PFSK-1 (cell line): ENCODE data around the gene GRM4.

Experiments used
- FOXP2 ChIP-seq: optimal IDR thresholded peaks from 2 replicates; pipeline ENCODE3; 2011; ENCODE audit warnings: borderline replicate concordance, control low read depth, inconsistent platforms; ENCODE audit not compliant: insufficient read depth; ENCODE audit errors: extremely low read length, extremely low read depth
- POLR2AphosphoS5 ChIP-seq: IDR thresholded peaks from 2 replicates; pipeline ENCODE4 v1.6.1; 2012; ENCODE audit warnings: low read depth, mild to moderate bottlenecking, control low read depth, low read length, moderate library complexity
- REST ChIP-seq, 2 experiments: IDR thresholded peaks; 2 replicates each; pipeline versions ENCODE4 v1.6.1 to v1.8.0; 2011 to 2012; ENCODE audit warnings: low read depth in 2 of 2, low read length in 2 of 2, control low read depth in 1 of 2, inconsistent platforms in 1 of 2, mild to moderate bottlenecking in 1 of 2, moderate library complexity in 1 of 2; ENCODE audit not compliant: insufficient read depth in 1 of 2
- SIN3A ChIP-seq: IDR thresholded peaks from 2 replicates; pipeline ENCODE4 v1.6.1; 2012; ENCODE audit warnings: mild to moderate bottlenecking, low read length, moderate library complexity, borderline replicate concordance; ENCODE audit not compliant: insufficient read depth
- TAF1 ChIP-seq: IDR thresholded peaks from 2 replicates; pipeline ENCODE4 v1.6.1; 2012; ENCODE audit warnings: low read length, control low read depth, borderline replicate concordance; ENCODE audit not compliant: insufficient read depth

GRM4 gene

GRCh38 chr6:34071136-34071883, 74.6 kb downstream of the GRM4 start:
- TF ChIP-seq FOXP2 (no peak), REST (IDR thresholded peaks at IDR 0.05; ENCODE audit: insufficient read depth in 1 of 2, low read depth in 2 of 2, low read length in 2 of 2) (no peak), SIN3A (no peak), TAF1 (no peak), POLR2AphosphoS5 (no peak)

- TF ChIP-seq POLR2AphosphoS5: no peak
Observed at GRCh38 chr6:34070315-34071135, 75.4 kb downstream of the GRM4 start.

- no peak for TF ChIP-seq REST (IDR thresholded peaks at IDR 0.05; ENCODE audit: insufficient read depth in 1 of 2, low read depth in 2 of 2, low read length in 2 of 2)
- no peak for TF ChIP-seq POLR2AphosphoS5
- TF ChIP-seq TAF1: no peak
- TF ChIP-seq SIN3A: no peak
- TF ChIP-seq FOXP2: no peak
Observed at GRCh38 chr6:34068462-34069044, 77.3 kb downstream of the GRM4 start.

DNA sequence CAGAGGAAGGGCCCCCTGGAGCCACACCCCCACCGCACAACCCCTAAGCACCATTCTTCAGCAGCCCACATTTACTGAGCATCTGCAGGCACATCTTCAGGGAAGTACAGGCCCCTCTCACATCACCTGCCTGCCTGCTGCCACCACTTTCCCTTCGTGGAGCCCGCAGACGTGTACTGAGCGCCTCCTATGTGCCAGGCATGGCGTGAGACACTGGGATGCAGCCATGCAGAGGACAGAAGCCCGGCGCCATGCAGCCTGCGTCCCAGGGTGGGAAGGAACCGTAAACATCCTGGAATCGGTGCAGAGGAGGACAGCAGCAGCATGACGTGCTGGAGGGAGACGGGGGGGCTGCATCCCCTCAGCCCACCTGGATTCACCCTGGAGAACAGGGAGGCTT, 78.1 kb downstream of the GRM4 start:
- TF ChIP-seq SIN3A: no peak
- TF ChIP-seq FOXP2: no peak
- TF ChIP-seq REST (IDR thresholded peaks at IDR 0.05; ENCODE audit: insufficient read depth in 1 of 2, low read depth in 2 of 2, low read length in 2 of 2): no peak
- no peak for TF ChIP-seq POLR2AphosphoS5
- no peak for TF ChIP-seq TAF1

GRCh38 chr6:34066772-34067770, 78.8 kb downstream of the GRM4 start:
- TF ChIP-seq FOXP2 (no peak), REST (IDR thresholded peaks at IDR 0.05; ENCODE audit: insufficient read depth in 1 of 2, low read depth in 2 of 2, low read length in 2 of 2) (no peak), SIN3A (no peak), POLR2AphosphoS5 (no peak), TAF1 (no peak)
